Measurements from ENCODE around the gene RAB11FIP4. TPM values are rescaled to one million over a fixed set of nuclear protein-coding genes. Genes with fewer than 3 reads are reported as not detected.

RAB11FIP4 gene
- total and polyA plus RNA-seq, 2 of the 8 experiments (the other 6 are each of a cell fraction or from before 2014, with no cell fraction given): 21.7 to 53.2 TPM

- no peak for FAIRE-seq
- Histone ChIP-seq H3K79me2 (ENCODE audit: control insufficient read depth in 1 of 2, insufficient read depth in 2 of 2, low read length in 2 of 2) (no peaks in the 10 kb centered on the region), H3K4me3 (ENCODE audit: extremely low read depth in 1 of 4, insufficient read depth in 2 of 4, low read depth in 3 of 4, low read length in 4 of 4) (no peak overlapping the region), H2AFZ (ENCODE audit: low read length) (no peak overlapping the region), H3K27me3 (replicated peaks in 1 of 4; ENCODE audit: control insufficient read depth in 3 of 4, extremely low read depth in 1 of 4, insufficient read depth in 3 of 4, low read length in 3 of 4) (no peaks in the 10 kb centered on the region; a peak in 1 of 7 replicates), H4K91ac (replicated peaks; ENCODE audit: insufficient read length, low read length) (no peak overlapping the region), H3K23me2 (ENCODE audit: low read depth, low read length) (no peaks in the 10 kb centered on the region), H3K18ac (ENCODE audit: extremely low read depth, low read length) (no peak overlapping the region), H2BK12ac (ENCODE audit: low read depth, low read length) (no peak overlapping the region), H2AK5ac (ENCODE audit: low read depth, low read length) (no peak overlapping the region), H3K27ac (ENCODE audit: low read depth, low read length) (no peak overlapping the region), H3K4me2 (ENCODE audit: insufficient read depth in 1 of 2, low read depth in 2 of 2, low read length in 2 of 2) (no peak overlapping the region), H3K9ac (replicated peaks in 1 of 4; ENCODE audit: extremely low read depth in 1 of 4, low read depth in 3 of 4, low read length in 3 of 4) (no peak overlapping the region), H3K9me3 (ENCODE audit: insufficient read depth in 2 of 2, low read depth in 1 of 2, low read length in 1 of 2) (no peaks in the 10 kb centered on the region), H4K8ac (ENCODE audit: extremely low read depth, insufficient read depth, low read length) (no peak overlapping the region), H3K4ac (replicated peaks; ENCODE audit: insufficient read length, low read depth, low read length) (no peak overlapping the region), H2BK15ac (ENCODE audit: low read length) (no peak overlapping the region), H3K36me3 (ENCODE audit: control insufficient read depth in 2 of 4, insufficient read depth in 4 of 4, low read length in 3 of 4) (no peaks in the 10 kb centered on the region), H3K56ac (replicated peaks; ENCODE audit: insufficient read length, low read depth, low read length) (no peak overlapping the region), H4K20me1 (replicated peaks in 1 of 2; ENCODE audit: control insufficient read depth in 1 of 2, insufficient read depth in 2 of 2, low read length in 2 of 2) (no peaks in the 10 kb centered on the region), H3K4me1 (replicated peaks in 1 of 4; ENCODE audit: control insufficient read depth in 3 of 4, insufficient read depth in 4 of 4, low read length in 3 of 4) (peaks cover 2 to 10% (median 5%) of the 10 kb centered on the region in 4 experiments; a peak in 5 of 7 replicates), H4K5ac (ENCODE audit: insufficient read length, low read depth, low read length) (no peak overlapping the region), H2BK20ac (ENCODE audit: low read length) (no peak overlapping the region), H3K23ac (ENCODE audit: insufficient read length) (no peak overlapping the region), H3K14ac (ENCODE audit: insufficient read length) (no peak overlapping the region), H3K79me1 (ENCODE audit: low read depth, low read length) (peaks cover 2% of the 10 kb centered on the region; the same call in 1 of the 2 replicates), H2BK5ac (ENCODE audit: low read depth, low read length) (no peak overlapping the region), H2BK120ac (replicated peaks; ENCODE audit: low read depth, low read length) (no peak overlapping the region)
- WGBS, 2 experiments (ENCODE audit: extremely low coverage in 1 of 2, insufficient coverage in 1 of 2, insufficient read length in 1 of 2, insufficient replicate concordance in 2 of 2, low coverage in 1 of 2, low lambda C conversion rate in 2 of 2, missing lambda C conversion rate in 1 of 2): 88% methylated on average over 6 of the region's 6 CpGs; no CpG with 5 or more reads in 1 of the 2 experiments
- no peak for DNase-seq (ENCODE audit: low read depth in 1 of 2, low spot score in 2 of 2)
- CTCF ChIA-PET (ENCODE audit: partially characterized antibody): interaction anchor here (1.5 kb wide), 1 partner anchor 14 kb away, joined by 4 read pairs; no protein-coding TSS in a partner anchor
- POLR2A ChIA-PET (ENCODE audit: partially characterized antibody): interaction anchor here (0.6 kb wide), 1 partner anchor 137 kb away, joined by 3 read pairs; no protein-coding TSS in a partner anchor
- TF ChIP-seq SP2 (IDR thresholded peaks at IDR 0.05; ENCODE audit: low read length) (no peak), YY1 (IDR thresholded peaks at IDR 0.05; ENCODE audit: low read depth, low read length) (no peak)
Observed at GRCh38 chr17:31566992-31567373, 175.5 kb downstream of the RAB11FIP4 start.
